Measurements from ENCODE around the gene ARID1A.
A peak's percentile ranks its signal among the peaks of the same experiment; 100 is the strongest.
"Not testable (repeated sequence)": the region's sequence is repeated elsewhere in the genome, so short reads cannot be mapped to it uniquely, and the experiment has no call there.

ARID1A gene

GRCh38 chr1:26695356-26696118, at the start of gene ARID1A:
Gene ARID1A (plus strand): TSS chr1:26696015. CDS start chr1:26696404, 389 bp downstream.
- H3K4me1 ChIP-seq (ENCODE audit: control insufficient read depth, insufficient read depth, low read length), result peaks cover 38% of the 10 kb centered on the region
- peak within 1 kb of the TSS; percentile 67 to 82 for H3K4me3 ChIP-seq (ENCODE audit: low read length in 2 of 2)
- peak within 1 kb of the TSS; percentile 69 to 72 for H3K9ac ChIP-seq (ENCODE audit: low read length in 2 of 2)
- no peaks in the 10 kb centered on the region for H3K9me3 ChIP-seq (ENCODE audit: control insufficient read depth in 2 of 2, low read length in 2 of 2)
- H3K36me3 ChIP-seq (ENCODE audit: control insufficient read depth in 2 of 2, insufficient read depth in 2 of 2, low read length in 2 of 2), result no peaks in the 10 kb centered on the region
- peak within 1 kb of the TSS; percentile 96 for H3K27ac ChIP-seq (ENCODE audit: low read length)
- H3K27me3 ChIP-seq (ENCODE audit: control insufficient read depth in 1 of 2, insufficient read depth in 2 of 2, low read length in 2 of 2), result no peaks in the 10 kb centered on the region

GRCh38 chr1:26664802-26665201, 31.0 kb upstream of the ARID1A start:
- Histone ChIP-seq H3K4me1 (ENCODE audit: control insufficient read depth, insufficient read depth, low read length) (no peaks in the 10 kb centered on the region), H3K9ac (ENCODE audit: low read length in 2 of 2) (no peak overlapping the region), H3K9me3 (ENCODE audit: control insufficient read depth in 2 of 2, low read length in 2 of 2) (no peaks in the 10 kb centered on the region), H3K4me3 (ENCODE audit: low read length in 2 of 2) (no peak overlapping the region), H3K27ac (ENCODE audit: low read length) (no peak overlapping the region), H3K27me3 (ENCODE audit: control insufficient read depth in 1 of 2, insufficient read depth in 2 of 2, low read length in 2 of 2) (no peaks in the 10 kb centered on the region), H3K36me3 (ENCODE audit: control insufficient read depth in 2 of 2, insufficient read depth in 2 of 2, low read length in 2 of 2) (no peaks in the 10 kb centered on the region)

GRCh38 chr1:26666855-26667254, 29.0 kb upstream of the ARID1A start:
- no peak overlapping the region for H3K9ac ChIP-seq (ENCODE audit: low read length in 2 of 2)

GRCh38 chr1:26668106-26668786, 27.6 kb upstream of the ARID1A start:
- not testable (repeated sequence) for H3K9me3 ChIP-seq (ENCODE audit: control insufficient read depth in 2 of 2, low read length in 2 of 2); H3K27ac ChIP-seq (ENCODE audit: low read length); H3K27me3 ChIP-seq (ENCODE audit: control insufficient read depth in 1 of 2, insufficient read depth in 2 of 2, low read length in 2 of 2); H3K4me3 ChIP-seq (ENCODE audit: low read length in 2 of 2); H3K36me3 ChIP-seq (ENCODE audit: control insufficient read depth in 2 of 2, insufficient read depth in 2 of 2, low read length in 2 of 2); H3K9ac ChIP-seq (ENCODE audit: low read length in 2 of 2); H3K4me1 ChIP-seq (ENCODE audit: control insufficient read depth, insufficient read depth, low read length)

More at GRCh38 chr1:26666855-26667254, 29.0 kb upstream of the ARID1A start:
- Histone ChIP-seq H3K36me3 (ENCODE audit: control insufficient read depth in 2 of 2, insufficient read depth in 2 of 2, low read length in 2 of 2) (no peaks in the 10 kb centered on the region), H3K27me3 (ENCODE audit: control insufficient read depth in 1 of 2, insufficient read depth in 2 of 2, low read length in 2 of 2) (no peaks in the 10 kb centered on the region), H3K4me1 (ENCODE audit: control insufficient read depth, insufficient read depth, low read length) (no peaks in the 10 kb centered on the region), H3K27ac (ENCODE audit: low read length) (no peak overlapping the region), H3K4me3 (ENCODE audit: low read length in 2 of 2) (no peak overlapping the region), H3K9me3 (ENCODE audit: control insufficient read depth in 2 of 2, low read length in 2 of 2) (no peaks in the 10 kb centered on the region)

- H3K36me3 ChIP-seq (ENCODE audit: control insufficient read depth in 2 of 2, insufficient read depth in 2 of 2, low read length in 2 of 2), result no peaks in the 10 kb centered on the region
- no peaks in the 10 kb centered on the region for H3K27me3 ChIP-seq (ENCODE audit: control insufficient read depth in 1 of 2, insufficient read depth in 2 of 2, low read length in 2 of 2)
- H3K27ac ChIP-seq (ENCODE audit: low read length), result no peak overlapping the region
- peak overlapping the region; percentile 50 to 63 for H3K4me3 ChIP-seq (ENCODE audit: low read length in 2 of 2)
- no peaks in the 10 kb centered on the region for H3K9me3 ChIP-seq (ENCODE audit: control insufficient read depth in 2 of 2, low read length in 2 of 2)
- peaks cover 9% of the 10 kb centered on the region for H3K4me1 ChIP-seq (ENCODE audit: control insufficient read depth, insufficient read depth, low read length)
- peak overlapping the region in 1 of 2 donors; percentile 68 for H3K9ac ChIP-seq (ENCODE audit: low read length in 2 of 2)
Observed at GRCh38 chr1:26677306-26678115, 18.3 kb upstream of the ARID1A start.

- no peak overlapping the region for H3K9ac ChIP-seq (ENCODE audit: low read length in 2 of 2)
- H3K9me3 ChIP-seq (ENCODE audit: control insufficient read depth in 2 of 2, low read length in 2 of 2), result no peaks in the 10 kb centered on the region
- no peaks in the 10 kb centered on the region for H3K4me1 ChIP-seq (ENCODE audit: control insufficient read depth, insufficient read depth, low read length)
- no peaks in the 10 kb centered on the region for H3K27me3 ChIP-seq (ENCODE audit: control insufficient read depth in 1 of 2, insufficient read depth in 2 of 2, low read length in 2 of 2)
- H3K4me3 ChIP-seq (ENCODE audit: low read length in 2 of 2), result no peak overlapping the region
- no peak overlapping the region for H3K27ac ChIP-seq (ENCODE audit: low read length)
- no peaks in the 10 kb centered on the region for H3K36me3 ChIP-seq (ENCODE audit: control insufficient read depth in 2 of 2, insufficient read depth in 2 of 2, low read length in 2 of 2)
Observed at GRCh38 chr1:26684763-26685508, 10.9 kb upstream of the ARID1A start.

GRCh38 chr1:26686795-26687194, 9.0 kb upstream of the ARID1A start:
- Histone ChIP-seq H3K36me3 (ENCODE audit: control insufficient read depth in 2 of 2, insufficient read depth in 2 of 2, low read length in 2 of 2) (no peaks in the 10 kb centered on the region), H3K4me3 (ENCODE audit: low read length in 2 of 2) (no peak overlapping the region), H3K9ac (ENCODE audit: low read length in 2 of 2) (no peak overlapping the region), H3K27me3 (ENCODE audit: control insufficient read depth in 1 of 2, insufficient read depth in 2 of 2, low read length in 2 of 2) (no peaks in the 10 kb centered on the region), H3K9me3 (ENCODE audit: control insufficient read depth in 2 of 2, low read length in 2 of 2) (no peaks in the 10 kb centered on the region), H3K4me1 (ENCODE audit: control insufficient read depth, insufficient read depth, low read length) (no peaks in the 10 kb centered on the region), H3K27ac (ENCODE audit: low read length) (no peak overlapping the region)

GRCh38 chr1:26689504-26689903, 6.3 kb upstream of the ARID1A start:
- Histone ChIP-seq H3K36me3 (ENCODE audit: control insufficient read depth in 2 of 2, insufficient read depth in 2 of 2, low read length in 2 of 2) (no peaks in the 10 kb centered on the region), H3K4me3 (ENCODE audit: low read length in 2 of 2) (no peak overlapping the region), H3K9me3 (ENCODE audit: control insufficient read depth in 2 of 2, low read length in 2 of 2) (no peaks in the 10 kb centered on the region), H3K27ac (ENCODE audit: low read length) (no peak overlapping the region), H3K9ac (ENCODE audit: low read length in 2 of 2) (no peak overlapping the region), H3K27me3 (ENCODE audit: control insufficient read depth in 1 of 2, insufficient read depth in 2 of 2, low read length in 2 of 2) (no peaks in the 10 kb centered on the region), H3K4me1 (ENCODE audit: control insufficient read depth, insufficient read depth, low read length) (peaks cover 19% of the 10 kb centered on the region)

GRCh38 chr1:26690157-26690556, 5.7 kb upstream of the ARID1A start:
- Histone ChIP-seq H3K36me3 (ENCODE audit: control insufficient read depth in 2 of 2, insufficient read depth in 2 of 2, low read length in 2 of 2) (no peaks in the 10 kb centered on the region), H3K4me1 (ENCODE audit: control insufficient read depth, insufficient read depth, low read length) (peaks cover 26% of the 10 kb centered on the region), H3K27me3 (ENCODE audit: control insufficient read depth in 1 of 2, insufficient read depth in 2 of 2, low read length in 2 of 2) (no peaks in the 10 kb centered on the region), H3K4me3 (ENCODE audit: low read length in 2 of 2) (no peak overlapping the region), H3K27ac (ENCODE audit: low read length) (no peak overlapping the region), H3K9me3 (ENCODE audit: control insufficient read depth in 2 of 2, low read length in 2 of 2) (no peaks in the 10 kb centered on the region), H3K9ac (ENCODE audit: low read length in 2 of 2) (no peak overlapping the region)

- H3K27ac ChIP-seq (ENCODE audit: low read length), result no peak overlapping the region
- peaks cover 28% of the 10 kb centered on the region for H3K4me1 ChIP-seq (ENCODE audit: control insufficient read depth, insufficient read depth, low read length)
- H3K4me3 ChIP-seq (ENCODE audit: low read length in 2 of 2), result no peak overlapping the region
- H3K27me3 ChIP-seq (ENCODE audit: control insufficient read depth in 1 of 2, insufficient read depth in 2 of 2, low read length in 2 of 2), result no peaks in the 10 kb centered on the region
- H3K9me3 ChIP-seq (ENCODE audit: control insufficient read depth in 2 of 2, low read length in 2 of 2), result no peaks in the 10 kb centered on the region
- no peak overlapping the region for H3K9ac ChIP-seq (ENCODE audit: low read length in 2 of 2)
- no peaks in the 10 kb centered on the region for H3K36me3 ChIP-seq (ENCODE audit: control insufficient read depth in 2 of 2, insufficient read depth in 2 of 2, low read length in 2 of 2)
Observed at GRCh38 chr1:26690576-26691031, 5.2 kb upstream of the ARID1A start.

All from stomach smooth muscle (tissue), 2 donors.